HG03460 (cell line): ENCODE measurements around the gene PCMTD2.

Experiments used
- ATAC-seq: cut with Tn5 transposase; IDR thresholded peaks from one replicate; pipeline ENCODE4 v1.9.1; 2021; ENCODE audit not compliant: unreplicated experiment

PCMTD2 gene

GRCh38 chr20:64255361-64256281, at the start of gene PCMTD2:
TSS of gene PCMTD2 (plus strand) at chr20:64255748. CDS start at chr20:64259966, 4,218 bp downstream.
- peak; percentile 72 for ATAC-seq

GRCh38 chr20:64206614-64207013, 48.9 kb upstream of the PCMTD2 start:
- ATAC-seq = no peak

- ATAC-seq = no peak
Measured at GRCh38 chr20:64207641-64208590, 47.6 kb upstream of the PCMTD2 start.

GRCh38 chr20:64209148-64209547, 46.4 kb upstream of the PCMTD2 start:
- no peak for ATAC-seq

- no peak for ATAC-seq
Measured at GRCh38 chr20:64210656-64211369, 44.7 kb upstream of the PCMTD2 start.

GRCh38 chr20:64211874-64212658, 43.5 kb upstream of the PCMTD2 start:
- no peak for ATAC-seq

- no peak for ATAC-seq
Measured at GRCh38 chr20:64212755-64213154, 42.8 kb upstream of the PCMTD2 start.

GRCh38 chr20:64214113-64214512, 41.4 kb upstream of the PCMTD2 start:
- ATAC-seq = no peak

GRCh38 chr20:64214952-64215351, 40.6 kb upstream of the PCMTD2 start:
- ATAC-seq = no peak

- no peak for ATAC-seq
Measured at GRCh38 chr20:64216036-64216435, 39.5 kb upstream of the PCMTD2 start.

GRCh38 chr20:64216910-64217309, 38.6 kb upstream of the PCMTD2 start:
- no peak for ATAC-seq

- no peak for ATAC-seq
Measured at GRCh38 chr20:64217539-64218221, 37.9 kb upstream of the PCMTD2 start.

GRCh38 chr20:64219202-64219601, 36.3 kb upstream of the PCMTD2 start:
- no peak for ATAC-seq

GRCh38 chr20:64219730-64220129, 35.8 kb upstream of the PCMTD2 start:
- no peak for ATAC-seq

GRCh38 chr20:64220420-64220819, 35.1 kb upstream of the PCMTD2 start:
- ATAC-seq = no peak

- no peak for ATAC-seq
Measured at GRCh38 chr20:64220891-64221527, 34.5 kb upstream of the PCMTD2 start.

- ATAC-seq = no peak
Measured at GRCh38 chr20:64222291-64222735, 33.2 kb upstream of the PCMTD2 start.

- ATAC-seq = no peak
Measured at GRCh38 chr20:64222851-64223525, 32.6 kb upstream of the PCMTD2 start.
